Calu3 (cell line): ENCODE measurements around the gene HEMGN. TPM values are rescaled to one million over a fixed set of nuclear protein-coding genes. Genes with fewer than 3 reads are reported as not detected.

ENCODE experiments used
- BruUV-seq: library from RNA; stranded (reverse); fragments of 400-500 nt; replicated peaks from 2 replicates; lab custom pipeline; 2021; lab: Mats Ljungman, UMichigan
- CTCF ChIA-PET: fragments of 300-600 bp; sonication (Branson Sonifier 250); formaldehyde crosslinking; loops from one replicate; lab custom pipeline; 2022; ENCODE audit warnings: antibody characterized with exemption; lab: Charles Lee
- DNase-seq: peaks from one replicate; pipeline ENCODE4 v3.0.0; 2022
- H3K27ac Mint-ChIP-seq: one replicate; pipeline ENCODE4 v1.8.0; 2022; ENCODE audit warnings: mixed read lengths; ENCODE audit not compliant: unreplicated experiment
- H3K27me3 Mint-ChIP-seq: one replicate; pipeline ENCODE4 v1.8.0; 2022; ENCODE audit warnings: mixed read lengths; ENCODE audit not compliant: unreplicated experiment
- H3K36me3 Mint-ChIP-seq: one replicate; pipeline ENCODE4 v1.8.0; 2022; ENCODE audit warnings: mild to moderate bottlenecking, moderate library complexity, mixed read lengths; ENCODE audit not compliant: insufficient read depth, unreplicated experiment
- H3K4me1 Mint-ChIP-seq: one replicate; pipeline ENCODE4 v1.8.0; 2022; ENCODE audit warnings: mild to moderate bottlenecking, low read depth, mixed read lengths; ENCODE audit not compliant: unreplicated experiment
- H3K4me3 Mint-ChIP-seq: one replicate; pipeline ENCODE4 v1.8.0; 2022; ENCODE audit warnings: mild to moderate bottlenecking, low read depth, moderate library complexity, mixed read lengths; ENCODE audit not compliant: unreplicated experiment
- H3K9me3 Mint-ChIP-seq: one replicate; pipeline ENCODE4 v1.8.0; 2022; ENCODE audit warnings: low read depth, mixed read lengths; ENCODE audit not compliant: unreplicated experiment
- intact Hi-C: fragments of 100-400 bp; cut with micrococcal nuclease; formaldehyde crosslinking; loops from one replicate; pipeline ENCODE4 v1.10.0; 2022; ENCODE audit not compliant: unreplicated experiment
- total RNA-seq: library from RNA; stranded (reverse); gene quantifications from 2 replicates; pipeline ENCODE4 v1.2.3, GENCODE V29; 2022
- TF ChIP-seq, protein P1 (sequence below): fragments of 200-600 bp; IDR thresholded peaks from one replicate; pipeline ENCODE4 v1.8.0; 2022; ENCODE audit warnings: antibody characterized with exemption; ENCODE audit not compliant: unreplicated experiment

HEMGN gene
- total RNA-seq, 1 experiment from 2014 or later: not detected

DNA sequence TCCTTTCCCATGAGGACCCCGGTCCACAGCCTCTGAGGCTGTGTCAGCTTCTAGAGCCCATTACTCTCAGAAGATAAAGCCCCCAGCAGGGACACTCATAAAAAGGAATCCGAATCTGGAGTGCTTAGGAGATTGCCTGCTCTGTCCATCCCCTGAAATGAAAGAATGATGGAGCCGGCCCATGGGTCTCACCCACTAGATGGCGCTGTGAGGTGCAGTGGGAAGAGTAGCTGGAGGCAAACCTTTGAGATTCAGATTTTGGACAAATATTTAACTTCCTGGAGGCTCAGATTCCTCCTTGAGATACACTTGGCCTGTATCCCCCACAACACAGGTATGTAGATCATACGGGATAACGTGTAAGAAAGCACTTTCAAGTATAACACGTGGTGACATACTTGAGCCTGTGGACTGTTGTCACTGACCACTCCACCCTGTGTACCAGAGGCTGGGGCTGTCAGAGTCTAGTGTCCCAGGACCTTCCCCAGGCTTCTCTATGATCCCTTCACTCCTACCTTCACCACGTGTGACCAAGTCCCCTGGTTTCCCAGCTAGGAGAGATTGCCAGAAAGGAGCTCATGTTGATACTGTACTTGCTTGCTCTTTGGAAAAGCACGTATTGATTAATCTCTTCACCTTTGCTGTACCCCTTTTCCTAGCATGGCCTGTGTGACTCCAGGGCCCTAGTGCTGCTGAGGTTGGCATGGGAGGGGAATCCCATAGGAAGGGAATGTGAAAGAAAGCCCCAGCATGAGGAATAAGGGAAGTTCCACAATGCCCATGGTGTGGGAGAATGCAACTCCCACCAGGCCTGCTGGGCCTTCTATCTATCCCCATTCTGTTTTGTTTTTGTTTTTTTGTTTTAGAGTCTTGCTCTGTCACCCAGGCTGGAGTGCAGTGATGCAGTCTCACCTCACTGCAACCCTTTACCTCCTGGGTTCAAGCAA, 47.8 kb downstream of the HEMGN start:
- no peak overlapping the region for H3K27ac Mint-ChIP-seq
- H3K27me3 Mint-ChIP-seq: no peaks in the 10 kb centered on the region
- CTCF ChIA-PET: interaction anchor here (0.6 to 1.0 kb wide), 4 partner anchors 11 to 176 kb away, joined by 3 to 4 read pairs (median 3); no protein-coding TSS in a partner anchor
- TF ChIP-seq, protein P1, sequence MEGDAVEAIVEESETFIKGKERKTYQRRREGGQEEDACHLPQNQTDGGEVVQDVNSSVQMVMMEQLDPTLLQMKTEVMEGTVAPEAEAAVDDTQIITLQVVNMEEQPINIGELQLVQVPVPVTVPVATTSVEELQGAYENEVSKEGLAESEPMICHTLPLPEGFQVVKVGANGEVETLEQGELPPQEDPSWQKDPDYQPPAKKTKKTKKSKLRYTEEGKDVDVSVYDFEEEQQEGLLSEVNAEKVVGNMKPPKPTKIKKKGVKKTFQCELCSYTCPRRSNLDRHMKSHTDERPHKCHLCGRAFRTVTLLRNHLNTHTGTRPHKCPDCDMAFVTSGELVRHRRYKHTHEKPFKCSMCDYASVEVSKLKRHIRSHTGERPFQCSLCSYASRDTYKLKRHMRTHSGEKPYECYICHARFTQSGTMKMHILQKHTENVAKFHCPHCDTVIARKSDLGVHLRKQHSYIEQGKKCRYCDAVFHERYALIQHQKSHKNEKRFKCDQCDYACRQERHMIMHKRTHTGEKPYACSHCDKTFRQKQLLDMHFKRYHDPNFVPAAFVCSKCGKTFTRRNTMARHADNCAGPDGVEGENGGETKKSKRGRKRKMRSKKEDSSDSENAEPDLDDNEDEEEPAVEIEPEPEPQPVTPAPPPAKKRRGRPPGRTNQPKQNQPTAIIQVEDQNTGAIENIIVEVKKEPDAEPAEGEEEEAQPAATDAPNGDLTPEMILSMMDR: no peak
- H3K36me3 Mint-ChIP-seq: no peaks in the 10 kb centered on the region
- H3K4me1 Mint-ChIP-seq: no peaks in the 10 kb centered on the region
- intact Hi-C loops: no loop called here
- H3K9me3 Mint-ChIP-seq: no peaks in the 10 kb centered on the region
- DNase-seq: peak; percentile 30
- no TSS peak for BruUV-seq
- H3K4me3 Mint-ChIP-seq: no peak overlapping the region

DNA sequence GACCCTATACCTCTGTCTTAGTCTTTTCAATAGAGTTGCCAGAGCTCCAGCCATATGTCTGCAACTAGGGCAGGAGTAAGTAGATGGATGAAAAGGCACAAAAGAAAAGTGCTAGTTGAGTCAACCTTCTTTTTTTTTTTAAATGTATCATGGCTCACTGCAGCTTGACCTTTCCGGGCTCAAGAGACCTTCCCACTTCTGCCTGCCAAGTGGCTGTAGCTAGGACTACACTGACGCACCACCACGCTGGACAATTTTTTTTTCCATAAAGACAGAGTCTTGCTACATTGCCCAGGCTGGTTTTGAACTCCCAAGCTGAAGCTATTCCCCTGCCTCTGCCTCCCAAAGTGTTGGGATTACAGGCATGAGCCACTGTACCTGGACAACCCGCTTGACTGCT, 57.6 kb downstream of the HEMGN start:
- no peaks in the 10 kb centered on the region for H3K27me3 Mint-ChIP-seq
- intact Hi-C loops: no loop called here
- no peaks in the 10 kb centered on the region for H3K9me3 Mint-ChIP-seq
- peaks cover 20% of the 10 kb centered on the region for H3K4me1 Mint-ChIP-seq
- DNase-seq: no peak
- TF ChIP-seq, protein P1: no peak
- BruUV-seq: no TSS peak
- peaks cover 6% of the 10 kb centered on the region for H3K36me3 Mint-ChIP-seq
- CTCF ChIA-PET: no interaction called here
- no peak overlapping the region for H3K4me3 Mint-ChIP-seq
- no peak overlapping the region for H3K27ac Mint-ChIP-seq

Other genes starting within 250 kb of the HEMGN start
- gene XPA, start 240.8 kb downstream of the HEMGN start, total RNA-seq: 5.4 and 5.9 TPM in 2 replicates
- gene FOXE1, start 84.9 kb downstream of the HEMGN start, total RNA-seq: 9.1 and 12.0 TPM in 2 replicates
- gene TRMO, start 15.7 kb downstream of the HEMGN start, total RNA-seq: 4.8 and 5.0 TPM in 2 replicates
- gene ANP32B, start 45.2 kb upstream of the HEMGN start, total RNA-seq: 118 and 135 TPM in 2 replicates
- 43.0 and 47.5 TPM in 2 replicates for gene NANS, start 118.6 kb upstream of the HEMGN start, total RNA-seq
- gene TRIM14, start 181.1 kb upstream of the HEMGN start, total RNA-seq: 34.1 and 54.0 TPM in 2 replicates